ENCODE data around the gene BCO2. TPM values are rescaled to one million over a fixed set of nuclear protein-coding genes. Genes with fewer than 3 reads are reported as not detected.

Gene BCO2
- total RNA-seq, 1 experiment from 2014 or later = not detected

GRCh38 chr11:112178936-112179335, 3.6 kb downstream of the BCO2 start:
- Mint-ChIP-seq H3K27me3 (ENCODE audit: insufficient read depth, unreplicated experiment) (no peaks in the 10 kb centered on the region), H3K36me3 (ENCODE audit: insufficient read depth, unreplicated experiment) (no peaks in the 10 kb centered on the region), H3K27ac (ENCODE audit: low read depth, unreplicated experiment) (no peak overlapping the region), H3K4me1 (ENCODE audit: insufficient read depth, unreplicated experiment) (peaks cover 15% of the 10 kb centered on the region), H3K4me3 (ENCODE audit: unreplicated experiment) (no peak overlapping the region), H3K9me3 (ENCODE audit: unreplicated experiment) (no peaks in the 10 kb centered on the region)
- ChIA-PET POLR2A (interaction anchor here (1.5 to 1.8 kb wide), 2 partner anchors 22 to 78 kb away, joined by 3 to 4 read pairs; no protein-coding TSS in a partner anchor), CTCF (no interaction called here)
- intact Hi-C loops (cut with micrococcal nuclease) = no loop called here
- BruUV-seq (replicated peaks) = no TSS peak
- no peak for TF ChIP-seq CTCF (IDR thresholded peaks at IDR 0.05; ENCODE audit: unreplicated experiment)
- DNase-seq (ENCODE audit: unreplicated experiment) = no peak

- DNase-seq (ENCODE audit: unreplicated experiment) = no peak
- H3K9me3 Mint-ChIP-seq (ENCODE audit: unreplicated experiment) = no peaks in the 10 kb centered on the region
- ChIA-PET POLR2A (interaction anchor here (1.5 to 1.8 kb wide), 2 partner anchors 22 to 79 kb away, joined by 3 to 4 read pairs; no protein-coding TSS in a partner anchor), CTCF (no interaction called here)
- no peak overlapping the region for H3K4me3 Mint-ChIP-seq (ENCODE audit: unreplicated experiment)
- H3K27ac Mint-ChIP-seq (ENCODE audit: low read depth, unreplicated experiment) = no peak overlapping the region
- BruUV-seq (replicated peaks) = no TSS peak
- H3K27me3 Mint-ChIP-seq (ENCODE audit: insufficient read depth, unreplicated experiment) = no peaks in the 10 kb centered on the region
- intact Hi-C loops (cut with micrococcal nuclease) = no loop called here
- TF ChIP-seq CTCF (IDR thresholded peaks at IDR 0.05; ENCODE audit: unreplicated experiment) = no peak
- no peaks in the 10 kb centered on the region for H3K36me3 Mint-ChIP-seq (ENCODE audit: insufficient read depth, unreplicated experiment)
- H3K4me1 Mint-ChIP-seq (ENCODE audit: insufficient read depth, unreplicated experiment) = peaks cover 13% of the 10 kb centered on the region
Observed at GRCh38 chr11:112179601-112180000, 4.3 kb downstream of the BCO2 start.

- Mint-ChIP-seq H3K27ac (ENCODE audit: low read depth, unreplicated experiment) (no peak overlapping the region), H3K4me1 (ENCODE audit: insufficient read depth, unreplicated experiment) (no peaks in the 10 kb centered on the region), H3K4me3 (ENCODE audit: unreplicated experiment) (no peak overlapping the region), H3K36me3 (ENCODE audit: insufficient read depth, unreplicated experiment) (no peaks in the 10 kb centered on the region), H3K9me3 (ENCODE audit: unreplicated experiment) (no peaks in the 10 kb centered on the region), H3K27me3 (ENCODE audit: insufficient read depth, unreplicated experiment) (no peaks in the 10 kb centered on the region)
- CTCF ChIA-PET = no interaction called here
- no TSS peak for BruUV-seq (replicated peaks)
- no peak for TF ChIP-seq CTCF (IDR thresholded peaks at IDR 0.05; ENCODE audit: unreplicated experiment)
- POLR2A ChIA-PET = interaction anchor here (0.7 kb wide), 1 partner anchor 69 kb away, joined by 5 read pairs; no protein-coding TSS in a partner anchor
- no peak for DNase-seq (ENCODE audit: unreplicated experiment)
- intact Hi-C loops (cut with micrococcal nuclease) = no loop called here
Observed at GRCh38 chr11:112182867-112183266, 7.6 kb downstream of the BCO2 start.

GRCh38 chr11:112185883-112186282, 10.6 kb downstream of the BCO2 start:
- no peak overlapping the region for H3K4me3 Mint-ChIP-seq (ENCODE audit: unreplicated experiment)
- no peak for TF ChIP-seq CTCF (IDR thresholded peaks at IDR 0.05; ENCODE audit: unreplicated experiment)

More at GRCh38 chr11:112185883-112186282, 10.6 kb downstream of the BCO2 start:
- Mint-ChIP-seq H3K27ac (ENCODE audit: low read depth, unreplicated experiment) (no peak overlapping the region), H3K9me3 (ENCODE audit: unreplicated experiment) (no peaks in the 10 kb centered on the region), H3K27me3 (ENCODE audit: insufficient read depth, unreplicated experiment) (no peaks in the 10 kb centered on the region), H3K36me3 (ENCODE audit: insufficient read depth, unreplicated experiment) (no peaks in the 10 kb centered on the region), H3K4me1 (ENCODE audit: insufficient read depth, unreplicated experiment) (no peaks in the 10 kb centered on the region)
- ChIA-PET POLR2A (interaction anchor here (1.9 kb wide), 1 partner anchor 10 kb away, joined by 6 read pairs; no protein-coding TSS in a partner anchor), CTCF (interaction anchor here (0.6 kb wide), 1 partner anchor 255 kb away, joined by 3 read pairs; no protein-coding TSS in a partner anchor)
- no peak for DNase-seq (ENCODE audit: unreplicated experiment)
- intact Hi-C loops (cut with micrococcal nuclease) = no loop called here
- BruUV-seq (replicated peaks) = no TSS peak
